ENCODE measurements around the gene FLAD1.

Gene FLAD1

DNA sequence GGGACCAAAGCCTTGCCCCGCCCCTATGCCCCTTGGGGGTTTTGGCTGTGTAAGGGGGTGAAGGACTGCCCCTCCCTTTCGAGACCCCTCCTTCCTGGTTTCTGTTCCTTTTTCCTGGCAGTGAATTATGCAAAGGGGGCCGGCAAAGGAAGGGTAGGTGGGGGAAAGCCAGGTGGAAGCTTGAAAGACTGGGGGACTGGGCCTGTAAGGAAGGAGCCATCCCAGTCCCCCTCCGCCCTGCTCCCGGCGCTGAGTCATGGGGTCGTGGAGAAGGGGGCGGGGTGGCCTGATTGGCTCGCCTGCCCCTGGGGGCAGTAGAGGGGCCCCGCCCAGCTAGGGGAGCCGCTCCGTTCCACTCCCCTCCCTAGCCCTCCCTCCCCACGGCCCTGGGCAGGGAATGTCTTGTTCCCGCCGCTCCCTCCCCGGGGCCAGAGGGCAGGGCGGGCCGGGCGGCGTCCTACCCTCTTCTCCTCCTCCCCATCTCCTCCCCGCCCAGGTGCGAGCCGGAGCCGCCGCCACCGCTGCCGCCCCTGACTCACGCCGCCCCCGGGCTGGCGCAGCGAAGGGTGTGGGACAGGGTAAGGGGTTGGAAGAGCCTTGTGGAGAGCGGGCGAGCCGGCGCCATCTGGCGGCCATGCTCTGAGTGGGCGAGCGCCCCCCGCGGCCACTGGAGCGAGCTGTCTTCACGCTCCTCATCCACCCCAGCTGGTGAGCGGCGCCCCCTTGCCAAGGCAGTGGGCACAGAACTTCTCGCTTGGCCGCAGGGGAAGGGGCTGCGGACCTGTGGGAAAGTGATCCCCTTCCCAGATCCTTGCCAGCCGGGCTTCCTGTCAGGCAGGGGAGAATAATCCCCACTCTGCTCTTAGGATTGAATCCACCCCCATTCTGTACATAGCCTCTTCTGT, 34.1 kb downstream of the FLAD1 start:
- Histone ChIP-seq H3K4me1 (ENCODE audit: control insufficient read depth, insufficient read depth, low read length) (peaks cover 40% of the 10 kb centered on the region), H3K9ac (ENCODE audit: low read length) (peak overlapping the region; percentile 84), H3K27me3 (replicated peaks; ENCODE audit: control insufficient read depth, insufficient read depth, low read length) (no peaks in the 10 kb centered on the region), H3K4me3 (ENCODE audit: low read length) (peak overlapping the region; percentile 69), H3K36me3 (ENCODE audit: control insufficient read depth, insufficient read depth, low read length, severe bottlenecking) (peaks cover 29% of the 10 kb centered on the region), H3K9me3 (ENCODE audit: control insufficient read depth, low read length) (no peaks in the 10 kb centered on the region)
- DNase-seq (ENCODE audit: low read depth) = peak; percentile 97

DNA sequence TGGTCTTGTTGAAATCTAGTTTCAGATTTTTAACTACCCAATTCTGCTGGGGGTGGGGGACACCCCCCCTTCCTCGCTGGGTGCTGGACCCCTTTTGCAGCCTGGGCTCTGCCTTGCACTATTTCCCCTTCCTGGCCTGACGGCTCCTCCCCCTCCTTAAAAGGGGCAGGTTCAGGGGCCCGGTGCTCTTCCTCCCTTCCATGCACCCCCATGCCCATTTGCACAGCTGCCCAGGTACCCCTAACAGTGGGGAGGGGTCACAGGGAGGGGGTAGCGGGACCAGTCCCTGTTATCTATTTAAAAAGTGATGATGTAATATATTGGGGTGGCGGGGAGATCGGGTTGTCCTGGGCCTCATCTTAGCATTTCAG, 34.8 kb downstream of the FLAD1 start:
- H3K36me3 ChIP-seq (ENCODE audit: control insufficient read depth, insufficient read depth, low read length, severe bottlenecking) = peaks cover 29% of the 10 kb centered on the region
- H3K9ac ChIP-seq (ENCODE audit: low read length) = peak overlapping the region; percentile 84
- peaks cover 34% of the 10 kb centered on the region for H3K4me1 ChIP-seq (ENCODE audit: control insufficient read depth, insufficient read depth, low read length)
- H3K9me3 ChIP-seq (ENCODE audit: control insufficient read depth, low read length) = no peaks in the 10 kb centered on the region
- H3K4me3 ChIP-seq (ENCODE audit: low read length) = peak overlapping the region; percentile 69
- no peaks in the 10 kb centered on the region for H3K27me3 ChIP-seq (replicated peaks; ENCODE audit: control insufficient read depth, insufficient read depth, low read length)
- no peak for DNase-seq (ENCODE audit: low read depth)

DNA sequence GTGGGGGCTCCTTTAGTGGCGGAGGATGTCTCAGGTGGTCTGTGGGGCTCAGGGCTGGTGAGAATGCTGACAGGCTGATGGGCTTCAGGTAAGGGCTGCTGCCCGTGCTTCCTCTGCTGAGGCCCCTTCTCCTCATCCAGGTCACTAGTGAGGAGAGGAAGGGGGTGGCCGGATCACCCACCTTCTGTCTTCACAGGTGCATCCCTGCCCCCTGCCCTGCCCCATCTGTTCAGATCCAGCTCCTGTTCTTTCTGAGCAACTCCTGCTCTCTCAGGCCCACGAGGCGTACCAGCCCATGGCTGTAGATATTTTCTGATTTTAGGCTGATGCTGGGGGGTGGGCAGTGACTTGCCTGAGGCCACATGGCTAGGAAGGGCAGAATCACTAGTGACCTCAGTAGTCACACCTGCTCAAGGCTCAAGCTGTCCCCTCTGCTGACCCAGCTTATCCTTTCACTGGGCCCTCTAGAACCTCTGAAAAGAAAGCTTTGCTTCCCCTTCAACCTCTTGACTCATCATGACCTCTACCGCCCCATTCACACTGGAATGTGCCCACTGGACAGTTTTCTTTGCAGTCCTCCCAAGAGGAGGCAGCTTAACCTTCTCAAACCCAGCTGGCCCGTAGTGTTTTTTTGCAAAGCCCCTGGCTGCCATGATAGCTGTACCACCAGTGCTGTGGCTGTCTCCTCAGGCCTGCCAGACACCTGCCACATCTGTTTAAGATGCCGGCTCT, 35.6 kb downstream of the FLAD1 start:
- DNase-seq (ENCODE audit: low read depth) = no peak
- H3K36me3 ChIP-seq (ENCODE audit: control insufficient read depth, insufficient read depth, low read length, severe bottlenecking) = peaks cover 28% of the 10 kb centered on the region
- H3K27me3 ChIP-seq (replicated peaks; ENCODE audit: control insufficient read depth, insufficient read depth, low read length) = no peaks in the 10 kb centered on the region
- no peak overlapping the region for H3K9ac ChIP-seq (ENCODE audit: low read length)
- peaks cover 29% of the 10 kb centered on the region for H3K4me1 ChIP-seq (ENCODE audit: control insufficient read depth, insufficient read depth, low read length)
- no peaks in the 10 kb centered on the region for H3K9me3 ChIP-seq (ENCODE audit: control insufficient read depth, low read length)
- H3K4me3 ChIP-seq (ENCODE audit: low read length) = no peak overlapping the region

DNA sequence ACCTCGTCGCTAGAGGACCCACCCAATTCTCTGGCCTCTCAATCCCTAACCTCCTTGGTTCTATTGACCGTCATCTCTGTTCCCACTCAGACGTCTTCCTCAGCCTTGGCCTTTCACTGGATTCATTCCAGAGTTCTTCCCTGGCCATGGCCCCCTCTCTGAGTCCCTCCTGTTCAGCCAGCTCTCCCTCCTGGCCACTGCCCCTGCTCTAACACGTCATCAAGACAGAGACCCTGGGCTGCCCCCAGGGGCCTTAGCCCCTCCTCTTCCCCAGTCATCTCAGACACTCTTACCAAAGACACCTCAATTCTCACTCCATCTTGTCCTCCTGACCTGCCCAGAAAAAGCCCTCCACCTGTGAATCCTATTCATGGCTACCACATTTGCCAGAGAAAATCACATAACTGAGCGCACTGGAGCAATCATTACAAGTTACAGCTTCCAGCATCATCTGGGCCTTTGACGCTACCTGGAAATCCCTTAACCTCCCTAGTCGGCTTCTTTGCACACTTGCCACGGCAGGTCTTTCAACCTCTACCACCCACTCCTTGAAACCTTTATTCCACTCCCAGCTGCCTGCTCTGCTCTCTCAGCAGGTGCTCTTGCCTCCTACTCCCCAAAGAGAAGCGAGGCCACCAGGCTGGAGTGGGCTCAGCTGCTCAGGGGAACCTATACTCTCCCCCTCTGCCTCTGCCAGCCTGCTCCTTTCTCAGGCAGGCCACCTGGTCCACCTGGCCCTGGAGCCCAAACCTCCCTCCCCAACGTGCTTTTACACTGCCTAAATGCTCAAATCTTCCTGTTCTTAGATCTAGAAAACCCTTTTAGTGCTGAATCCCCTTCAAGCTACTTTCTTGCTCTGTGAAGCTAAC, 36.5 kb downstream of the FLAD1 start:
- Histone ChIP-seq H3K9me3 (ENCODE audit: control insufficient read depth, low read length) (no peaks in the 10 kb centered on the region), H3K27me3 (replicated peaks; ENCODE audit: control insufficient read depth, insufficient read depth, low read length) (no peaks in the 10 kb centered on the region), H3K36me3 (ENCODE audit: control insufficient read depth, insufficient read depth, low read length, severe bottlenecking) (peaks cover 20% of the 10 kb centered on the region), H3K9ac (ENCODE audit: low read length) (no peak overlapping the region), H3K4me1 (ENCODE audit: control insufficient read depth, insufficient read depth, low read length) (peaks cover 29% of the 10 kb centered on the region), H3K4me3 (ENCODE audit: low read length) (no peak overlapping the region)
- DNase-seq (ENCODE audit: low read depth) = no peak

DNA sequence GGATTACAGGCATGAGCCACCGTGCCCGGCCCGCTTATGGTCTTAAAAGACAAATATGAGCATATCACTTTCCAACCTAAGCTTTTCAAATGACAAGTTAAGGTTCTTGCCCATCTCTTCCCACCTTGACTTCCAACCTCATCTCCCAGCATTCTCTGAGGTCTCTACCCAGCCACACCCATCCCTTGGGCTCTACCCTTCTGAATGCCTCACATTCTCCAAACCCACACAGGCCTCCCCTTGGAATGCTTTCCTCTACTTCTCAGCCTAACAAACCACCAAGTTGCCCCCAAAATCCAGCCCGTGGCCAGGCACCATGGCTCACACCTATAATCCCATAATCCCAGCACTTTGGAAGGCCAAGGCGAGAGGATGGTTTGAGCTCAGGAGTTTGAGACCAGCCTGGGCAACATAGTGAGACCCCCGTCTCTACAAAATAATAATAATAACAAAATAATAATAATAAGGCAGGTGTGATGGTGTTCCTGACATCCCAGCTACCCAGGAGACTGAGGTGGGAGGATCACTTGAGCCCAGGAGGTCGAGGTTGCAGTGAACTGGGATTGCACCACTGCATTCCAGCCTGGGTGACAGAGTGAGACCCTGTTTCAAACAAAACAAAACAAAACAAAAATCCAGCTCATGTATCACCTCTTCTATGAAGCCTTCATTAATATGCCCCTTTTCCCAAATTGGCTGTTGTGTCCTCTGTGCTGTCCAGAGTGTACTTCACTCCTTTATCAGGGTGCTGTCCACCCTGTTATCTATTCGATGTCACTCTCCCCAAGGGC, 39.2 kb downstream of the FLAD1 start:
- Histone ChIP-seq H3K4me1 (ENCODE audit: control insufficient read depth, insufficient read depth, low read length) (peaks cover 23% of the 10 kb centered on the region), H3K9me3 (ENCODE audit: control insufficient read depth, low read length) (no peaks in the 10 kb centered on the region), H3K36me3 (ENCODE audit: control insufficient read depth, insufficient read depth, low read length, severe bottlenecking) (no peaks in the 10 kb centered on the region), H3K4me3 (ENCODE audit: low read length) (no peak overlapping the region), H3K9ac (ENCODE audit: low read length) (no peak overlapping the region), H3K27me3 (replicated peaks; ENCODE audit: control insufficient read depth, insufficient read depth, low read length) (no peaks in the 10 kb centered on the region)
- DNase-seq (ENCODE audit: low read depth) = no peak

DNA sequence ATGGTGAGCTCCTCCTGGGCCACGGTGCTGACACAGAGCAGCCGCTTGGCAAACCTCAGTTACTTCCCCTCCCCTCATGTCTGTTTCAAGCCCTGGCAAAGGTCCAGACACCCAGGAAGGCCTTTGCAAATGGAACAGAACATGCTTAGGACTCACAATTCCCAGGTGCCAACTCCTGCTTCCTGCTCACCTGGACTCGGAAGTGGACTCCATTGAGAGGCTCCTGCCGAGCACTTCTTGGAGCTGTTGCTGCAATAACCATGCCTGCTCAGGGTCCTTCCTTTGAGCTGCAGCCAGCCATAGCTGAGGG, 39.7 kb downstream of the FLAD1 start:
- Histone ChIP-seq H3K4me1 (ENCODE audit: control insufficient read depth, insufficient read depth, low read length) (peaks cover 19% of the 10 kb centered on the region), H3K36me3 (ENCODE audit: control insufficient read depth, insufficient read depth, low read length, severe bottlenecking) (no peaks in the 10 kb centered on the region), H3K9ac (ENCODE audit: low read length) (no peak overlapping the region), H3K4me3 (ENCODE audit: low read length) (no peak overlapping the region), H3K9me3 (ENCODE audit: control insufficient read depth, low read length) (no peaks in the 10 kb centered on the region), H3K27me3 (replicated peaks; ENCODE audit: control insufficient read depth, insufficient read depth, low read length) (no peaks in the 10 kb centered on the region)
- DNase-seq (ENCODE audit: low read depth) = no peak

DNA sequence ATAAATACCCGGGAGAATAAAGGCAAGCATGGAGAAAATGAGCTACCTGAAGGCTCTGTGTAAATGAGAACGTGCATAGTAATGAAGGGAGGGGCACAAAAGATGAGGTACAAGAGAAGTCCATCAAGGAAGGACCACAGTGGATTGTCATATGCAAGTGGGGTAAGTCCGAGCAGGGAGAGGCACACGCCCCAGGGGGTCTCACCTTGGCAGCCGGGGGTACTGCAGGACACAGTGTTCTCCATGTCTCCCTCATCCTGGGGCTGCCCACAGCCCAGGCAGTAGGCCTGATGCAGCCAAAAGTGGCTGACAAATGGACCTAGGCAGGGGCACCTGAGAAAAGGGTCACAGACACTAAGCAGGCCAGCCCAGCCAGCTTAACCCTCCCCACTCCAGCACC, 40.5 kb downstream of the FLAD1 start:
- H3K27me3 ChIP-seq (replicated peaks; ENCODE audit: control insufficient read depth, insufficient read depth, low read length) = no peaks in the 10 kb centered on the region
- DNase-seq (ENCODE audit: low read depth) = no peak
- H3K4me1 ChIP-seq (ENCODE audit: control insufficient read depth, insufficient read depth, low read length) = peaks cover 13% of the 10 kb centered on the region
- H3K9me3 ChIP-seq (ENCODE audit: control insufficient read depth, low read length) = no peaks in the 10 kb centered on the region
- no peaks in the 10 kb centered on the region for H3K36me3 ChIP-seq (ENCODE audit: control insufficient read depth, insufficient read depth, low read length, severe bottlenecking)
- no peak overlapping the region for H3K4me3 ChIP-seq (ENCODE audit: low read length)
- no peak overlapping the region for H3K9ac ChIP-seq (ENCODE audit: low read length)

DNA sequence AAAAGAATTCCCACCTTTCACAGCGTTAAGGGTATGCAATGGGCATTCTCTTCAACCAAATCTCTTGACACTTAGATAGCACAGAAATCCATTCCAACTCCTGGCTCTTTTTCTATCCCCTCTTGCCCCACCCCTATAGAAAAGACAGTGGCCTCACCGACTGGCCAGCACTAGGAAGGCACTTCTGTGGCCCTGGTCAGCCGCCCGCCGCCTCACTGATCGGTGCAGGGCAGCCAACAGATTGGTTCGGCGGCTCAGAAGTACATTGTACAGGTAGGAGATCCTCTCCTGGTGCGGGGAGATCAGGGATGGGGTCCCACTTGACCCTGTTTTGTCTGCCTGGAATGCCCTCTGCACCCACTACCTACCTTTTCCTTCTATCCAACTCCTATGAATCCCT, 41.2 kb downstream of the FLAD1 start:
- Histone ChIP-seq H3K4me3 (ENCODE audit: low read length) (no peak overlapping the region), H3K9me3 (ENCODE audit: control insufficient read depth, low read length) (no peaks in the 10 kb centered on the region), H3K36me3 (ENCODE audit: control insufficient read depth, insufficient read depth, low read length, severe bottlenecking) (no peaks in the 10 kb centered on the region), H3K9ac (ENCODE audit: low read length) (no peak overlapping the region), H3K4me1 (ENCODE audit: control insufficient read depth, insufficient read depth, low read length) (peaks cover 6% of the 10 kb centered on the region), H3K27me3 (replicated peaks; ENCODE audit: control insufficient read depth, insufficient read depth, low read length) (no peaks in the 10 kb centered on the region)
- no peak for DNase-seq (ENCODE audit: low read depth)

DNA sequence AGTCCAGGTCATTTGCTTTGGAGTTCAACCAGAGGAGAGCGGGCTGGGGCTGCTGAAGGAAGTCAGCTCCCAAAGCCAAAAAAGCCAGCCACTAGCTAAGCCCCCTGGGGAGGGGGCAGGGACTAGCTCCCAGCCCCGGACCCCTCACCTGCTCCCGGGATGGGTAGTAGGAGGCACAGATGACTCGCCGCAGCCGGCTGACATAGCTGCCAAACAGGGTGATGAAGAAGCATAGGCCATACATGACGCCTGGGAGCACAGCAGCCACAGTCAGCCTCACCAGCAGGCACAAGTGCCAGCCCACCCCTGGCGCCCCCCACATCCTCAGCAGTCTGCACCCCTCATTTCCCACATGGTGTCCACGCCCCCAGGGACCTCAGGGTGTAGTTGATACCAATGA, 43.0 kb downstream of the FLAD1 start:
- H3K27me3 ChIP-seq (replicated peaks; ENCODE audit: control insufficient read depth, insufficient read depth, low read length) = no peaks in the 10 kb centered on the region
- no peaks in the 10 kb centered on the region for H3K4me1 ChIP-seq (ENCODE audit: control insufficient read depth, insufficient read depth, low read length)
- H3K4me3 ChIP-seq (ENCODE audit: low read length) = no peak overlapping the region
- no peak for DNase-seq (ENCODE audit: low read depth)
- H3K36me3 ChIP-seq (ENCODE audit: control insufficient read depth, insufficient read depth, low read length, severe bottlenecking) = no peaks in the 10 kb centered on the region
- H3K9me3 ChIP-seq (ENCODE audit: control insufficient read depth, low read length) = no peaks in the 10 kb centered on the region
- H3K9ac ChIP-seq (ENCODE audit: low read length) = no peak overlapping the region

DNA sequence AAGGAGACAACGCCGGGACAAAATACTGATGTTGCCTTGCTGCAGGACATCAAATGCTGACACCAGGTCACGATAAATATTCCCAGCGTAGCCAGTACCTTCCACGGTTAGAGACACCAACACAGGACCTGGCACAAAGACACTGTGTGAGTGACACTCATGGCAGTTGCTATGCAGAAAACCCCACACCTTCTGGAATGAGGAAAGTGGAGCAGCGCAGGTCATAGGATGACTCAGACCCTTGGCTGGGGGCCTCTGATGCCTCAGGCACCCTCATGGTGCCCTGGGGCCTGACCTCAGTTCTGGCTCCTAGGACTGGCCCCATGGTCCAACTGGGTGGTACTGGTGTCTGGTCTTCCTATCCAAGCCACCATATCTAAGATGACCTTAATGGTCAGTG, 43.4 kb downstream of the FLAD1 start:
- Histone ChIP-seq H3K4me1 (ENCODE audit: control insufficient read depth, insufficient read depth, low read length) (no peaks in the 10 kb centered on the region), H3K36me3 (ENCODE audit: control insufficient read depth, insufficient read depth, low read length, severe bottlenecking) (no peaks in the 10 kb centered on the region), H3K9ac (ENCODE audit: low read length) (no peak overlapping the region), H3K27me3 (replicated peaks; ENCODE audit: control insufficient read depth, insufficient read depth, low read length) (no peaks in the 10 kb centered on the region), H3K9me3 (ENCODE audit: control insufficient read depth, low read length) (no peaks in the 10 kb centered on the region), H3K4me3 (ENCODE audit: low read length) (no peak overlapping the region)
- no peak for DNase-seq (ENCODE audit: low read depth)

All from adipocyte (in vitro differentiated cells).